Tibial artery (tissue), 4 donors: ENCODE data around the gene MINDY2.

Experiments
- DNase-seq, 2 donors: peaks; one replicate each; pipeline ENCODE4 v3.0.0-alpha.2; 2019
- H3K27ac ChIP-seq, 2 donors: fragments of 200-600 bp; sonication (generic) in 1 of 2; 1 replicate in 1 of 2; 2 replicates in 1 of 2; pipeline ENCODE4 v1.5.1; 2018 to 2019; ENCODE audit warnings: mild to moderate bottlenecking in 1 of 2
- H3K27me3 ChIP-seq, 2 donors: fragments of 200-600 bp; sonication (generic) in 1 of 2; one replicate each; pipeline versions ENCODE4 v1.5.1 to v1.6.0; 2016 to 2019
- H3K36me3 ChIP-seq, 3 donors: fragments of 200-600 bp; sonication (generic) in 2 of 3; one replicate each; pipeline ENCODE4 v1.5.1; 2016 to 2019; ENCODE audit warnings: mild to moderate bottlenecking in 2 of 3
- H3K4me1 ChIP-seq, 4 donors: fragments of 200-600 bp; sonication (generic) in 2 of 4; 1 replicate in 3 of 4; 2 replicates in 1 of 4; pipeline ENCODE4 v1.5.1; 2016 to 2019
- H3K4me3 ChIP-seq, 2 donors: fragments of 200-600 bp; sonication (generic) in 1 of 2; 1 replicate in 1 of 2; 2 replicates in 1 of 2; pipeline ENCODE4 v1.5.1; 2018 to 2019; ENCODE audit warnings: mild to moderate bottlenecking in 2 of 2
- H3K9me3 ChIP-seq, 3 donors: fragments of 200-600 bp; sonication (generic) in 1 of 3; one replicate each; pipeline ENCODE4 v1.5.1; 2016 to 2019
- intact Hi-C: fragments of 100-400 bp; cut with DNase I; formaldehyde crosslinking; loops from one replicate; pipeline ENCODE4 v1.15.0; 2023; ENCODE audit warnings: low total_unique reads
- TF ChIP-seq, protein P1 (sequence below), 2 experiments: fragments of 200-600 bp in 1 of 2; fragments of 450-650 bp in 1 of 2; IDR thresholded peaks; one replicate each; pipeline ENCODE4 v1.5.1; 2017 to 2019; ENCODE audit warnings: antibody characterized with exemption in 2 of 2, mild to moderate bottlenecking in 1 of 2, moderate library complexity in 1 of 2

Gene MINDY2

DNA sequence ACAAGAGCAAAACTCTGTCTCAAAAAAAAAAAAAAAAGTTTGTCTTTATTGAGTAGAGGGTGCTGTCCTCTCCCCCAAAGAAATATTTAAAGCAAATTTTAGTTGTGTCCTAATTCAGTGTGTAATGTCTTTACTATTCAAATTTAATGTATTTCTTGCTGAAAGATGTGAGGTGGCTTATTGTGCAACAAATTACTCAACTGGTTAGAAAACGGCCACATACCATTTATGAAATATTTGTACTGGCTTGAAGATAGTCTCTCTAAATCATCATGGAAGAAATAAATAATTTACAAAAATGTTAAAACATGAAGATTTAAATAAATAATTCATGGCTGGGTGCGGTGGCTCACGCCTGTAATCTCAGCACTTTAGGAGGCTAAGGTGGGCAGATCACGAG, 99.3 kb downstream of the MINDY2 start:
- H3K9me3 ChIP-seq: no peaks in the 10 kb centered on the region
- intact Hi-C loops: no loop called here
- H3K36me3 ChIP-seq: no peaks in the 10 kb centered on the region
- H3K4me1 ChIP-seq: no peaks in the 10 kb centered on the region
- DNase-seq: no peak
- TF ChIP-seq, protein P1, sequence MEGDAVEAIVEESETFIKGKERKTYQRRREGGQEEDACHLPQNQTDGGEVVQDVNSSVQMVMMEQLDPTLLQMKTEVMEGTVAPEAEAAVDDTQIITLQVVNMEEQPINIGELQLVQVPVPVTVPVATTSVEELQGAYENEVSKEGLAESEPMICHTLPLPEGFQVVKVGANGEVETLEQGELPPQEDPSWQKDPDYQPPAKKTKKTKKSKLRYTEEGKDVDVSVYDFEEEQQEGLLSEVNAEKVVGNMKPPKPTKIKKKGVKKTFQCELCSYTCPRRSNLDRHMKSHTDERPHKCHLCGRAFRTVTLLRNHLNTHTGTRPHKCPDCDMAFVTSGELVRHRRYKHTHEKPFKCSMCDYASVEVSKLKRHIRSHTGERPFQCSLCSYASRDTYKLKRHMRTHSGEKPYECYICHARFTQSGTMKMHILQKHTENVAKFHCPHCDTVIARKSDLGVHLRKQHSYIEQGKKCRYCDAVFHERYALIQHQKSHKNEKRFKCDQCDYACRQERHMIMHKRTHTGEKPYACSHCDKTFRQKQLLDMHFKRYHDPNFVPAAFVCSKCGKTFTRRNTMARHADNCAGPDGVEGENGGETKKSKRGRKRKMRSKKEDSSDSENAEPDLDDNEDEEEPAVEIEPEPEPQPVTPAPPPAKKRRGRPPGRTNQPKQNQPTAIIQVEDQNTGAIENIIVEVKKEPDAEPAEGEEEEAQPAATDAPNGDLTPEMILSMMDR (IDR thresholded peaks at IDR 0.05): no peak
- H3K27ac ChIP-seq: no peak overlapping the region
- H3K4me3 ChIP-seq: no peak overlapping the region
- H3K27me3 ChIP-seq: no peaks in the 10 kb centered on the region

DNA sequence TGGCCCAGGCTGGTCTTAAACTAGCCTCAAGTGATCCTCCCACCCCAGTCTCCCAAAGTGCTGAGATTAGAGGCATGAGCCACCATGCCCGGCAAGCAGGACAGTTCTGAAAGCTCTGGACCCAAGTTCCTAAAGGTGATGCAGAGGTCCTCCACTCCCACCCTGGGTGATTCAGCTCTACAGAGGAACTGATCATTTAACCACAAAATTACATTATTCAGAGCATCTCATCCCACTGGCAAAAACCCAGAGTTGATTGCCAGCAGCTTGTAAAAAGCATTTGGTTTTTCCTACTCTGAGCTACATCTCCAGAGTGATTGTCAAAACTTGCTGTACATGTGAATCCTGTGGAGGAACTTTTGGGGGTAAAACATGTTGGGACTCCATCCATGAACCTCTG, 102.2 kb downstream of the MINDY2 start:
- Histone ChIP-seq H3K4me3 (no peak overlapping the region), H3K27ac (no peak overlapping the region), H3K27me3 (no peaks in the 10 kb centered on the region), H3K4me1 (no peaks in the 10 kb centered on the region), H3K36me3 (peaks cover 7 to 17% (median 15%) of the 10 kb centered on the region in 3 donors), H3K9me3 (no peaks in the 10 kb centered on the region)
- TF ChIP-seq, protein P1 (IDR thresholded peaks at IDR 0.05): no peak
- DNase-seq: no peak
- intact Hi-C loops: no loop called here

DNA sequence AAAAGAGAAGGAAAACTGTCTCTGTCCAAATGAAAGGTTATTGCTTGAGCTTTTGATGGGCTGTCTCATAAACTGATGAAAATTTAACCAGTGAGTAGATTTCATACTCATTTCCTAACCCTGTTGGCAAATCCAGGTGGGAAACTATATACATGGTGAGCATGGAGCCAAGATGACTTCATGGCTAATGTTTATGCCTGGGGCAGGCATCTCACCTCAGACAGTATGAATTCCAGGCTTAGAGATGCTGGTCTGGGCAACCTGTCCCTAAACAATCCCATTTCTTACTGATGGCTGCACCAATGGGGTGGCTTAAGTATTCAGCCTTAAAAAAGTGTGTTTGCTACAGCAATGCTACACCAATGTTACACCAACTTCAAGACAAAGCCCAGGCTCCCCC, 104.2 kb downstream of the MINDY2 start:
- TF ChIP-seq, protein P1 (IDR thresholded peaks at IDR 0.05): no peak
- Histone ChIP-seq H3K27me3 (no peaks in the 10 kb centered on the region), H3K4me3 (no peak overlapping the region), H3K4me1 (no peaks in the 10 kb centered on the region), H3K36me3 (peaks cover 27 to 38% (median 36%) of the 10 kb centered on the region in 3 donors), H3K27ac (no peak overlapping the region), H3K9me3 (no peaks in the 10 kb centered on the region)
- no peak for DNase-seq
- intact Hi-C loops: no loop called here

DNA sequence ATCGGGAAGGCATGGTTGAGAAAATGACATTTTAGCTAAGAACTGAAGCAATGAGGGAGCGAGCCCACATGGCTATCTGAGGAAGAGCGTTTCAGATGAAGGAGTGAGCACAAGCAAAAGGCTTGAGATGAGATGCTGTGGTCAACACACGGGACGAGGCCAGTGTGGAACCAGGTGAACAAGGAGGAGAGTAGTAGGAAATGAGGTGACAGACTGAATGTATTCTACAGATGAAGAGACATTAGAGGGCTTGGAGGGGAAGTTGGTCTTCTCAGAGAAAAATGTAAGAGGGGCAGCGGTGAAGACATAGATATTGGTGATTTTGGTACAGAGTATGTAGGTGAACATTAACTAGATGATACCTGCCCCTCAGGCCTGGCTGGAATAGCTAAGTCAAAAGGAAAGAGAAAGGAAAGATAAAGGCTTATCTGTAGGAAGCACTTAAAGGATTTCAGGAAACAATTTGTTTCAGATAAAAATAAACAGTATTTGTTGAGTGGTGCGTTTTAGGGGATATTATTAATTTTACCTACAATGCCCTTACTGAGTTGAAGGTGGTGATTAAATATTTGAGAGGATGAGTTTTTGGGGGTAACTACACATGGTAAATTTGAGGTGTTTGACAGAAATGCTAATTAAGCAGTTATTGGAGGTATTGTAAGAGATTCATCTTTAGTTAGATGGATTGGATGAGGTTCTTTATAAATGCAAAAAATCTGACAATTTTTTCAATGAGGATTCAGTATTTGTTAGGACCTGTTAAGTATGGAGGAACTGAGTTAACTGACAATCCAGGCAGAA, 105.4 kb downstream of the MINDY2 start:
- no peak overlapping the region for H3K27ac ChIP-seq
- no peaks in the 10 kb centered on the region for H3K4me1 ChIP-seq
- peaks cover 39 to 49% (median 48%) of the 10 kb centered on the region in 3 donors for H3K36me3 ChIP-seq
- TF ChIP-seq, protein P1 (IDR thresholded peaks at IDR 0.05): no peak
- H3K4me3 ChIP-seq: no peak overlapping the region
- intact Hi-C loops: no loop called here
- no peak for DNase-seq
- H3K27me3 ChIP-seq: no peaks in the 10 kb centered on the region
- H3K9me3 ChIP-seq: no peaks in the 10 kb centered on the region

DNA sequence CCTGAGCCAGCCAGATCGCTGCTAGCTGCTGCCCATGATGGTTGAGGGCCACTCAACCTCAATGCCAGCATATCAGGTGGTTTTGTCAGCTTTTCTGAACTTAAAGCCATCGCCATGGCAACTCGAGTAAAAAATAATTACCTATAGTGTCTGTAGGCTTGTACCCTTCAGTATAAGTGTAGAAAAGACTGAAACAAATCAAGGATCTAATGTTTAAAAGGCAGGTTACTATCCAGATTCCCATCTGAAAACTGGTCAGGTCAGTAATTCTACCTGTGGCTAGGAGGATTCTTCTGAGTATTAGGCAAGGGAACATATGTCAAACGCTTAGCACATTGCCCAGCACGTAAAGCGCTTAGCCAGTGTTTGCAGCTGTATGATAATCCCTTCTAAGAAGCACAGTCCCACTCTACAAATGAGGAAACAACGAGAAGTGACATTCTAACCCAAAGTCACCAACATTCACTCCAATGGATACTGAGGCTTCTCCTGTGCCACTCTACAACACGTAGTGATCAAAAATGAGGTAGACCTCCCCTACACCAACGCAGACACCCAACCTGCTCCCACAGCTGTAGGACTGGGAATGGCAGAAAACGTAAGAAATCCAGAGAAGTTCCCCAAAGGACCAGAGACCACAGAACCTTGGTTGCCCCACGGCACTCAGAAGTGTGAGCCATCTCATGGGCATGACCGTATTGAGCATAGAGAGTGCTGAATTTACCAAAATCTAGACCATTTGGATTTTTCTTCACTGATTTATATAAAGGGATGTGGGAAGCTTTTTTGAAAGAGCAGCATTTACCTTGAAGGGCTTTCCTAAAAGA, 107.1 kb downstream of the MINDY2 start:
- no peaks in the 10 kb centered on the region for H3K9me3 ChIP-seq
- H3K27ac ChIP-seq: no peak overlapping the region
- no peaks in the 10 kb centered on the region for H3K4me1 ChIP-seq
- DNase-seq: no peak
- H3K27me3 ChIP-seq: no peaks in the 10 kb centered on the region
- peaks cover 56 to 66% (median 64%) of the 10 kb centered on the region in 3 donors for H3K36me3 ChIP-seq
- intact Hi-C loops: no loop called here
- H3K4me3 ChIP-seq: no peak overlapping the region
- TF ChIP-seq, protein P1 (IDR thresholded peaks at IDR 0.05): no peak
